Measurements from ENCODE around the gene PDE9A.

DNA sequence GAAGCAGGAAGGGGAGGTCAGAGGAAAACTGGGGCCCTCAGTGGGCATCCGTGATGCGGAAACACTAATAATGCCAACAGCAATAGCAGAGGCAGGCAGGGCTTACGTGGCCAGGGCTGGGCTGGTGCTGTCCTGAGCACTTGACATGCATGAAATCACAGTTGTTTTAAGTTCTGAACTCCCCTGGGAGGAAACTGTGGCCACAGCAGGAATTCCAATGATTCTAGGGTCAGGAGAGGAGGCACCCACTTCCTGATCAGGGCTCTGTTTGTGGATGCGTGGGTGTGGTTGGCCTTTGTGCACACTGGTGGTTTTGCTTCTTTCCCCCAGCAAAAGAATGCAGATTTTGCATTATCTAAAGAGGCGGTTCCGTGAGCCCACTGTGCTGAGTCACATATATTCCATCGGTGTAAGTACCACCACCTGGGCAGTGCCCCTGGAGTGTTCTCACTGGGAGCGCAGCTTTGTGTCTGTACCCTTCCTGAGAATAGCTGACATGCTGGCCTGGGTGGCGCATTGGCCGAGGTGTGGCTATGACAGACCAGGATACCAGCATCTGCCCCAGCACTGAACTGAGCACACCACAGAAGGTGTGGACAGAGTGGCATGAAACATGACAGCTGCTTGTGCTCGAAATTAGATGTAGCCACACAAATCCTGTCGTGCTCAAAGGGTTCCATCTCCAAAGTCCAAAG, 71.0 kb downstream of the PDE9A start:
- TF ChIP-seq, protein P1, sequence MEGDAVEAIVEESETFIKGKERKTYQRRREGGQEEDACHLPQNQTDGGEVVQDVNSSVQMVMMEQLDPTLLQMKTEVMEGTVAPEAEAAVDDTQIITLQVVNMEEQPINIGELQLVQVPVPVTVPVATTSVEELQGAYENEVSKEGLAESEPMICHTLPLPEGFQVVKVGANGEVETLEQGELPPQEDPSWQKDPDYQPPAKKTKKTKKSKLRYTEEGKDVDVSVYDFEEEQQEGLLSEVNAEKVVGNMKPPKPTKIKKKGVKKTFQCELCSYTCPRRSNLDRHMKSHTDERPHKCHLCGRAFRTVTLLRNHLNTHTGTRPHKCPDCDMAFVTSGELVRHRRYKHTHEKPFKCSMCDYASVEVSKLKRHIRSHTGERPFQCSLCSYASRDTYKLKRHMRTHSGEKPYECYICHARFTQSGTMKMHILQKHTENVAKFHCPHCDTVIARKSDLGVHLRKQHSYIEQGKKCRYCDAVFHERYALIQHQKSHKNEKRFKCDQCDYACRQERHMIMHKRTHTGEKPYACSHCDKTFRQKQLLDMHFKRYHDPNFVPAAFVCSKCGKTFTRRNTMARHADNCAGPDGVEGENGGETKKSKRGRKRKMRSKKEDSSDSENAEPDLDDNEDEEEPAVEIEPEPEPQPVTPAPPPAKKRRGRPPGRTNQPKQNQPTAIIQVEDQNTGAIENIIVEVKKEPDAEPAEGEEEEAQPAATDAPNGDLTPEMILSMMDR (IDR thresholded peaks at IDR 0.05): no peak
- no peak for TF ChIP-seq EZH2 (IDR thresholded peaks at IDR 0.05; ENCODE audit: borderline replicate concordance, insufficient read depth, low read depth, low read length, poor library complexity, severe bottlenecking)
